Central memory CD8-positive, alpha-beta T cell (primary cell): ENCODE data around the gene ZNF749.

Experiments
- ATAC-seq: fragments of 150-1000 bp; cut with Tn5 transposase; replicated peaks from 2 replicates; pipeline ENCODE4 v1.10.0; 2022; ENCODE audit warnings: mild to moderate bottlenecking, moderate FRiP score, moderate number of reproducible peaks; ENCODE audit not compliant: poor library complexity, severe bottlenecking; ENCODE audit errors: extremely low read depth
- DNase-seq, 2 donors: peaks; one replicate each; pipeline ENCODE4 v3.0.0; 2021; ENCODE audit warnings: low spot score in 2 of 2
- H3K27ac Mint-ChIP-seq: one replicate; pipeline ENCODE4 v1.8.0; 2022; ENCODE audit warnings: low read depth, mild to moderate bottlenecking, moderate library complexity, mixed read lengths
- H3K27me3 Mint-ChIP-seq: one replicate; pipeline ENCODE4 v1.8.0; 2022; ENCODE audit warnings: mixed read lengths
- H3K36me3 Mint-ChIP-seq: one replicate; pipeline ENCODE4 v1.8.0; 2022; ENCODE audit warnings: mild to moderate bottlenecking, moderate library complexity, mixed read lengths; ENCODE audit not compliant: insufficient read depth
- H3K4me1 Mint-ChIP-seq: one replicate; pipeline ENCODE4 v1.8.0; 2022; ENCODE audit warnings: mixed read lengths
- H3K4me3 Mint-ChIP-seq: one replicate; pipeline ENCODE4 v1.8.0; 2022; ENCODE audit warnings: mild to moderate bottlenecking, moderate library complexity, mixed read lengths
- H3K9me3 Mint-ChIP-seq: one replicate; pipeline ENCODE4 v1.8.0; 2022; ENCODE audit warnings: mixed read lengths

The ZNF749 gene

GRCh38 chr19:57434386-57435061 is 601 bp upstream of the ZNF749 start:
- H3K4me3 Mint-ChIP-seq = peak overlapping the region; percentile 91
- ATAC-seq = no peak
- no peak for DNase-seq
- H3K27ac Mint-ChIP-seq = peak overlapping the region; percentile 92
- no peaks in the 10 kb centered on the region for H3K27me3 Mint-ChIP-seq
- H3K9me3 Mint-ChIP-seq = peaks cover 5% of the 10 kb centered on the region
- H3K4me1 Mint-ChIP-seq = peaks cover 34% of the 10 kb centered on the region
- peaks cover 6% of the 10 kb centered on the region for H3K36me3 Mint-ChIP-seq

DNA sequence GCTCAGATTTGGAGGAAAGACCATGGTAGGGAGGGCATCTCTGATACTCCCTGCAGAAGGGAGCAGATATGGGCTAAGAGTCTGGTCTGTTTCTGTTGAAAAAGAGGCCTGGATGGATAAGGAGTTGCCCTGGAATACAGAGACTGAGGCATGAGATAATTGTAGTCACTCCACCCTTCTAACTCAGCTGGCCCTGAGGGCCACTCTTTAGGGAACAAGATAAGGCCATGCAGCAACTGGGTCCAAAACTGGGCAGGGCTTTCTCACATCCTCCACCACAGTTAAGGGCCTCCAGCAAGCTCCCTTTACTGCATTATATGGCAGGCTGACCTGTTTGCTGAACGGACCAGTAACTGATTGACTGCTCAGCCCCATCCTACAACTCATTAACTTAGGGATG is 1.3 kb downstream of the ZNF749 start:
- H3K4me1 Mint-ChIP-seq = peaks cover 43% of the 10 kb centered on the region
- no peaks in the 10 kb centered on the region for H3K27me3 Mint-ChIP-seq
- H3K36me3 Mint-ChIP-seq = peaks cover 6% of the 10 kb centered on the region
- ATAC-seq = no peak
- H3K9me3 Mint-ChIP-seq = peaks cover 5% of the 10 kb centered on the region
- no peak for DNase-seq
- H3K27ac Mint-ChIP-seq = no peak overlapping the region
- H3K4me3 Mint-ChIP-seq = peak overlapping the region; percentile 91

DNA sequence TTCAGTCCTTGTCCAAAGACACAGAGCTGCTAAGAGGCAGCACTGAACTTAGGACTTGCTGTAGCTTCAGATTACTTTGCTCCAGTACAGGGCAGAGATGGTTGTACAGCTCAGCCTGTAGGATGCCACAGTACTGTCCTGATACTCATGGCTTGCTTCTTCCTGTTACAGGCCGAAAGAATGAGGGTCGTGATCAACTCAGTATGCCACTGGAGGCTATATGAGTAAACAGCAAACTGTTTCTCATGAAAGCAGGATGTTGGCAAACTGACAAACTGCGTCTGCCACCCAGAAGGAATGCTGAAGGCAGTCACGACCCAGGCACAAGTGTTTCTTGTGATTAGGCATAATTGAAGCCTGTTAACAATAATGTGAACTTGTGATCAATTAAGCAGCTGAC is 2.8 kb downstream of the ZNF749 start:
- DNase-seq = no peak
- Mint-ChIP-seq H3K9me3 (peaks cover 5% of the 10 kb centered on the region), H3K4me3 (no peak overlapping the region), H3K27me3 (no peaks in the 10 kb centered on the region), H3K27ac (no peak overlapping the region), H3K36me3 (peaks cover 5% of the 10 kb centered on the region), H3K4me1 (peaks cover 43% of the 10 kb centered on the region)
- ATAC-seq = no peak

DNA sequence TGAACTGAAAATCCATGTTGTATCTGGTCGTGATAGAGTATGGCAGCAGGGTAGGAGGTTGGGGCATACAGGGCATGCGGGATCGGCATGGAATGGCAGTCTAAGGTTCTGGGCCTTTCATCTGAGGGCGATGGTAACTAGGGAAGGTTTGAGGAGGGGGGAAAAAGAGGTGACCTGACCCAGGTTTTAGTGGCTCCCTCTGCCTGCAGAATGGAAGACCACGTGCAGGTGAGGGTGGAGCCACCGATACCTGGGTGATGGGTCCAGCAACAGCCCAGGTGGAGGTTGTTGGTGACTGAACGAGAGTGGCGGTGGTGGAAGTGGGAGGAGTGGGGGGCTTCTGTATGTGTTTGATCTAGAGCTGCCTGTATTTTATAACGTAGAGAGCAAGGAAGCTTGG is 3.8 kb downstream of the ZNF749 start:
- no peak overlapping the region for H3K27ac Mint-ChIP-seq
- H3K4me3 Mint-ChIP-seq = no peak overlapping the region
- H3K4me1 Mint-ChIP-seq = peaks cover 43% of the 10 kb centered on the region
- no peak for ATAC-seq
- peaks cover 5% of the 10 kb centered on the region for H3K9me3 Mint-ChIP-seq
- DNase-seq = no peak
- no peaks in the 10 kb centered on the region for H3K27me3 Mint-ChIP-seq
- peaks cover 9% of the 10 kb centered on the region for H3K36me3 Mint-ChIP-seq

DNA sequence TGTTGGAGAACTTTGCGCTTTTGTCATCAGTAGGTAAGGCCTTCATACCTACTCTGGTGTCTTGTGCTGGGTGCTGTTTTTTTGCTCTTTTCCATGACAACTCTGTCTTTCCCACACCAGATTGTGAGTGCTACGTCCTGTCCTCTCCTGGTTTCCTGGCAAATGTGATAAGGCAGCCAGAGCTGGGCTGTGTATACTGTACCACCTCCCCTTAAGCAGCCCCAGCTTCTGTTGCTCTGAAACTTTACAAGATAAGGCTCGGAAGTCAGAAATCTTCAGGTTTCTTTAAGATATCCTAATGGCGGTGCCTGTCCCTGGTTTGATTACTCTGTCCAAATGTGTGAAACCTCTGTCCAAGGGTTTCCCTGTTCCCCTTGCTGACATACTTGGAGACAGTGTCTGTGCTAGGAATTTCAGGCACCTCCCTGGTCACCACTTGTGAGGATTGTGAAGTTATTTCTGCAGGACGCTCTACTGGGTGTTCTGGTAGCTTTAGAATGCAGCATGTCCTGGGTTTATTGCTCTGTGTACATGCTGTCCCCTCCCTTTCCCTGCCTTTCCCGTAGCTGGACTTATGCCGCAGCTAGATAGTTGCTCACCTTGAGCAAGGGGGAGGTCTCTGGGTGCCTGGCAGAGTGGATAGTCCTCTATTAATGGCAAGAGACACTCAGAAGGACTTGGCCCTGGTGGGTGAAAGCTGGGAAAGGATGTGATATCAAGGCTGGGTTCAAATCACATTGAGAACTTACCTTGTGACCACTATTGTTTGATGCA is 7.0 kb downstream of the ZNF749 start:
- DNase-seq (no peak), ATAC-seq (no peak)
- Mint-ChIP-seq H3K9me3 (peaks cover 5% of the 10 kb centered on the region), H3K4me1 (peaks cover 20% of the 10 kb centered on the region), H3K27me3 (no peaks in the 10 kb centered on the region), H3K4me3 (no peak overlapping the region), H3K36me3 (peaks cover 4% of the 10 kb centered on the region), H3K27ac (no peak overlapping the region)

- H3K36me3 Mint-ChIP-seq = peaks cover 4% of the 10 kb centered on the region
- no peaks in the 10 kb centered on the region for H3K27me3 Mint-ChIP-seq
Measured at GRCh38 chr19:57443121-57443696, 8.1 kb downstream of the ZNF749 start.

GRCh38 chr19:57452307-57452706 is 17.2 kb downstream of the ZNF749 start:
- DNase-seq = no peak
- peaks cover 2% of the 10 kb centered on the region for H3K36me3 Mint-ChIP-seq
- no peak for ATAC-seq
- no peaks in the 10 kb centered on the region for H3K27me3 Mint-ChIP-seq
- H3K27ac Mint-ChIP-seq = no peak overlapping the region
- no peak overlapping the region for H3K4me3 Mint-ChIP-seq
- H3K4me1 Mint-ChIP-seq = no peaks in the 10 kb centered on the region
- H3K9me3 Mint-ChIP-seq = peaks cover 8% of the 10 kb centered on the region

More at GRCh38 chr19:57443121-57443696, 8.1 kb downstream of the ZNF749 start:
- Mint-ChIP-seq H3K27ac (no peak overlapping the region), H3K4me1 (peaks cover 20% of the 10 kb centered on the region), H3K4me3 (no peak overlapping the region), H3K9me3 (peaks cover 5% of the 10 kb centered on the region)
- DNase-seq (no peak), ATAC-seq (no peak)

- no peaks in the 10 kb centered on the region for H3K4me1 Mint-ChIP-seq
- peaks cover 6% of the 10 kb centered on the region for H3K9me3 Mint-ChIP-seq
- no peak overlapping the region for H3K4me3 Mint-ChIP-seq
- ATAC-seq = no peak
- peak in 1 of 2 donors; percentile 18 for DNase-seq
- no peak overlapping the region for H3K27ac Mint-ChIP-seq
- peaks cover 1% of the 10 kb centered on the region for H3K36me3 Mint-ChIP-seq
- H3K27me3 Mint-ChIP-seq = no peaks in the 10 kb centered on the region
Measured at GRCh38 chr19:57465680-57466381, 30.7 kb downstream of the ZNF749 start.

DNA sequence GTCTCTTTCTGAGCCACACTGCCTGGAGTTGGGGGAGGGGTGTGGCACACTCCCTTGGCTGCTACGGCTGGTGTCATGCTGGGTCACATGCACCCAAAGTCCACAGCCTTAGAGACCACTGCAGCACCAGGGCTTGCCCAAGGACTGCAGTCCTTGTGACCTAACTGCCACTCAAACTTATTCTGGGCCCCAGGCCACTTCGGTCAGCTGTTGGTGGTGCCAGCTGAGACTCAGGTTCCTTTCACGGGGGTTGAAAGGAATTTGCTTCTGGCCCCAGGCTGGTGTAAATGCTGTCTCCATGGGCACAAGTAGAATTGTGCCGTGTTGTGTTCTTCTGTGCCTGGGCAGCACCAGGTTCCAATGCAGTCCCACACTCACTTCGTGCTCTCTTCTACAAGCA is 31.4 kb downstream of the ZNF749 start:
- Mint-ChIP-seq H3K36me3 (peaks cover 1% of the 10 kb centered on the region), H3K27ac (no peak overlapping the region), H3K9me3 (peaks cover 8% of the 10 kb centered on the region), H3K4me1 (no peaks in the 10 kb centered on the region), H3K27me3 (no peaks in the 10 kb centered on the region), H3K4me3 (no peak overlapping the region)
- no peak for DNase-seq
- no peak for ATAC-seq

- Mint-ChIP-seq H3K4me1 (peaks cover 23% of the 10 kb centered on the region), H3K9me3 (peaks cover 34% of the 10 kb centered on the region), H3K4me3 (no peak overlapping the region), H3K27ac (no peak overlapping the region), H3K27me3 (no peaks in the 10 kb centered on the region), H3K36me3 (peaks cover 11% of the 10 kb centered on the region)
- no peak for DNase-seq
- no peak for ATAC-seq
Measured at GRCh38 chr19:57473646-57474045, 38.5 kb downstream of the ZNF749 start.

DNA sequence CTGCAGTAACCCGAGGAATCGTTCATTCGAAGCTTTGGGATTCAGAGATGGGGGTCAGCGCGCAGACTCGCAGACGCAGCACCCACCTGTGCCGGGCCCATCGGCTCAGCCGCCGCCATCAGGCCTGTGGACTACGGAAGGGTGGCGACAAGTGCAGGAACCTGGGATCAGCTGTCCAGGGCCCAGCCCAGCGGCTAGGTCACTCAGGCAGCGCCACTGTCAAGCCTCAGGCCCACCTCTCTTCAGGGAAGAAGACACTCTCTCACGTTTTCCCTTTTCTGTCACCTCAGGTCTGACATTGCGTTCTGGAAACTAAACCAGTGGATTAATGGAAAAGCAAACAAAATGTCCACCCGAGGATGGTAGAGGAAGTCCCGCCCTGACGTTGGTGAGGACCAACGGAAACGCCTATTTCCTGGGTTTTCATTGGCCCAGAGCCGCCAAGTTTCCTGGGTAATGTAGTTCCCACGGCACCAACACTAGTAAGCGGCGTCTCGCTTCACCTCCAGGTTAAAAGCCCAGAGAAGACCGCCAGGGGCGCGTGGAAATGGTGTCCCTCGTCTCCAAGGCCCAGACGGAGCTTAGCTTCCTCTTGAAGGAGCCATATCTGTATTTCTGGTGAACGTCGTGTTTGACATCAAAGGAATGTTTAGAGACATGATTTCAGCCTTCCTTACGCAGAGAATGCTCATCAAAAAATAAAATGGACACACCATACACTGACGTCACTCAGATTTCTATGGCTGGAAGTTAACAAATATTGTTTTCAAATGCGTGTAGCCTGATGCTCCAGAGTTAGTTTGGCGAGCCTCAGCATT is 42.3 kb downstream of the ZNF749 start, which contains the start of gene ZNF772:
Gene ZNF772 (minus strand): TSS at position 376 of the 818 bp plus-strand sequence. CDS start 257 bp downstream, at position 119.
- no peaks in the 10 kb centered on the region for H3K27me3 Mint-ChIP-seq
- peaks cover 11% of the 10 kb centered on the region for H3K36me3 Mint-ChIP-seq
- ATAC-seq = peak; percentile 100
- H3K4me3 Mint-ChIP-seq = peak within 1 kb of the TSS; percentile 78
- DNase-seq = peak; percentile 55 to 88
- peaks cover 23% of the 10 kb centered on the region for H3K4me1 Mint-ChIP-seq
- H3K9me3 Mint-ChIP-seq = peaks cover 37% of the 10 kb centered on the region
- peak within 1 kb of the TSS; percentile 84 for H3K27ac Mint-ChIP-seq
